GM21360 (cell line): Measurements from ENCODE around the gene LAMA2.

Experiments
- ATAC-seq: cut with Tn5 transposase; IDR thresholded peaks from one replicate; pipeline ENCODE4 v1.9.1; 2021; ENCODE audit warnings: mild to moderate bottlenecking, moderate library complexity; ENCODE audit not compliant: unreplicated experiment

Gene LAMA2

DNA sequence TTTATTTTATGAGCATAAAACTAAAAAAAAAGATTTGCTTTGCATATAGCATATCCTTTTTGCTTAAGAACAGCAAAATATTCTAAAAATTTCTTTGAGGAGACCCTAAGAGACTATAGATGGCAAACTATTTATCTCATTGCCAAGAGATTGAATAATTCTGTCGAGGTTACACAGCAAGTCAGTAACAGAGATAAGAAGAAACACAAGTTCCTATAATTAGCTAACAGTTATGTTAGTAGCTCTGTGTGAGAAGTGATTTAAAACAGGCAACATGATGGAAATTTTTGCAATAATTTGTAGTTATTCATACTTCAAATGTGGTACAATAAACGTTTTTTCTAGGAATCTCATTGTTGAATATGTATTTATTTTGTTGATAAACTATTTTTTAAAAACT lies 9.1 kb downstream of the LAMA2 start:
- ATAC-seq, result no peak

DNA sequence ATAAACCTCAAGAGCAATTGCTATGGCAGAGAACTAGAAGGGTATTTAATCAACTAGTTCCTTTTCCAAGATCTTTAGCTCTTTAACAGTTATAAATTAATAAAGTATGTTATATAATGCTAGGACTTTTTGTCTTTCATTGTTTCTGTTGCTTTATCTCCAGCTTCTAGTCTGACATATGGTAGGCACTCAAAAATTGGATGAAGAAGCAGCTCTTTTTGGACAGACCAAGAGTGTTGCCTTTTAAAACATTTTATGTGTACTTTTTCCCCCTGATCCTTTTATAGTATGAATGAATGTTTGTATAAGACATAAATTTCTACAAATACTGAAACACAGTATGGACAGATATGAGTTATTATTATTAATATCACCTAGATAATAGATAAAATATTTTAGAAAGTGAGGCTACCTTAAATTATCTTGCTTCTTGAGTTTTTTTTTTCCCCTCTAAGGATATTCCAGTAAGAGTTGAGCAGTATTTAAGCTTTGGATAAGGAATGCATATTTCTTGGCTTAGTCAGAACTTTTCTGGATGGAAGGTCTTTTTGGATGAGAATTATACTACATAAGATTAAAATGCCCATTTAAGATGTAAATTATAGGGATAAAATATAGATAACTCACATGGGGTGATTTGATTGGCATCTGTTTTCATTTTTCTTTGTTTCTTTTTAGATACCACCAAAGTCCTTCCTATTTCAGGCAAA lies 16.6 kb downstream of the LAMA2 start:
- no peak for ATAC-seq

DNA sequence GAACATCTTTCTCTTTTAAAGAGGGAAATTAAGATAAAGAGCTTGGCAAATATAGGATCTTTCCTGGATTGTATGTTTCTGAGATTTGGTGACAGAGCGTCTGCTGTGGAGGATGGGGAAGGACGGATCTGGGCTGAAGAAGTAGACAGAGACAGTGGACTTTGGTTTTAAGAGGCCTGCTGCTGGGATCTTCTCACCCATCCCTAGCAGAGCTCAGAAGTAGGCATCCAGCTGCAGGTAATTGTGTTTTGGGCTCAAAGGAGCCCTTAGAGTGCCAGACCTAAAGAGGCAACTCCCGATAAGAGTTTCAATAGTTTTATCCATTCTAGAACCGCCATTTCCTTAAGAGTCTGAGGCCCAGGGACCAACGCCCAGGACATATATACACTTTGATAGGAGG lies 20.8 kb downstream of the LAMA2 start:
- ATAC-seq, result no peak

DNA sequence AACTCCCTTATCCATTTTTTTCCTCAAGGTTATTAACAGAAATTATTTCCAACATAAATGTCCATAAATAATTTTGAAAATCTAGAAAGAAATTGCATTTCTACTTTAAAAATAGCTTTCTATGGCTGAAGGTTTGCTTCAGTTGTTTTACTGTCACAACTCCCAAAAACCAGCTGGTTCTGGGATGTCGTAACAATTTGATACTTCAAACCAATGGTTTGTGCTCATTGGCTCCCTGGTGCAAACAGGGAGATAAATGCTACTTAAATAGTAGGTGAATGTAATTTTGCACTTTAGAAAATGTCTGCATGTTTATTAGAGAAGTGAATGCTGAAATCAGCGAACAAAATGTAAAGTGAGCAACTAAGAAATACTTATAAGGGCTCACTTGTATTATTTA lies 31.1 kb downstream of the LAMA2 start:
- ATAC-seq, result no peak

DNA sequence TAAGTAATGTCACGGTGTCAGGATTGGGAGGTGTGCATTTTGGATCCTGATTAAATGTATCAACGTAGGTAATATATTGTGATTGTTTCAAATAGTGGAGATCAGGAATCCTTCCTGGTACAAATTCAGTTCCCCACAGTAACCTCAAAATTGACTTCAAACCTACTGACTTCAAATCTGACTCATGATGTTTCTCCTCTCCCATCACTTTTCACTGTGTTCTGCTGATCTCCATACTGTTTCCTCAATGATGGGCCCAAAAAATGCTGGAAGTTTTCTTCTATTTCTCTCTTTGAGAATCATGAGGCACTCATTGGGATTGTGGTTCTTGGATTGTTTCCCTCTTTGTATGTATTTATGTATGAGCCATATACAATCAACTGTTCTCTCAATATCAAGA lies 35.9 kb downstream of the LAMA2 start:
- ATAC-seq, result no peak

DNA sequence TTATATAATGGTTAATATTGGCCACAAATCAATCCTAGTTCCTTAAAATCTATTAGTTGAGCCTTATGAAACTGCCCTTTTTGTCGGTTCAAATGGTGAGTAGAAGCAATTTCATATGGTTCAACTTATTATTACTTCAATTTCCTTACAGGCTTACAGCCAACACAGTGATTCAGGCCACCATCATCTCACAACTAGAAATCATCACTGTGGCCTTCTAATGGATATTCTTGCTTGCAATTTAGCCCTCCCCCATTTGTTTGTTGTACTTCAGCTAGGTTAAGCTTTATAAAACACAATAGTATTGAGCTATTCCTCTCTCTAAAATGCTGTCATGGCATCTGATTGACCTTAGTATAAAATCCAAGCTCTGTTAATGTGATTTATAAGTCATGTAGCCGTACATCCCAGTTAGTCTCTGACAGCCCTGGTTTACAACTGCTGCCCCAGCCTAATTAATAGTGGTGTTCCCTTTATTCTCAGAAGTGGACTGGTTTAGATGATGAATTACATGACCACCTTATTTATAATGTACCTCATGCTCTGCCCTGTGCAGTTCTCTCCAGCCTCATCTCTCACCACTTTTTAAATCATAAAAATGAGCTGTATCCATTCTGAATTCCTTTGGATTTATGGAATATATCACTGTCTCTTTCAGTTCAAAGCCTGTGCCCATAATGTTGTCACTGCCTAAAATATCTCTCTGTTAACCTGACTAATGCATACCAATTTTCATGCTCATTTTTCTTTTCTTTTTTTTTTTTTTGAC lies 36.7 kb downstream of the LAMA2 start:
- ATAC-seq, result no peak

DNA sequence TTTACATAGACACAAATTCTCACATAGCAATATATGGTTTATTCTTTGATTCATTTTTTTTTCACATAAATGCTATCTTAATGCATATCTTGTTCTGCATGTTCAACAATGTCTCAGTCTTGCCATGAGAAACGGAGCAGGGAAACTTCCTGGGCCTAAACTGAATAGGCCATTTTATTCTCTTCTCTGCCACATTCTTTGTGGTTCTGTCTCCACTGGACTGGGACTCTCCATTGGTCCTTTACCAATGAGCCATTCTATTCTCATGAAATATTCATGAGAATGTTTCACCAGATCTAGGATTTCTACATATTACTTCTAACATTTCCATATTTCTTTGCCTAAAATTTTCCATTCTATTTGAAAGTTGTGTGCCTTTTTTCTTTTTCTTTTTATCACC lies 42.8 kb downstream of the LAMA2 start:
- ATAC-seq, result no peak

DNA sequence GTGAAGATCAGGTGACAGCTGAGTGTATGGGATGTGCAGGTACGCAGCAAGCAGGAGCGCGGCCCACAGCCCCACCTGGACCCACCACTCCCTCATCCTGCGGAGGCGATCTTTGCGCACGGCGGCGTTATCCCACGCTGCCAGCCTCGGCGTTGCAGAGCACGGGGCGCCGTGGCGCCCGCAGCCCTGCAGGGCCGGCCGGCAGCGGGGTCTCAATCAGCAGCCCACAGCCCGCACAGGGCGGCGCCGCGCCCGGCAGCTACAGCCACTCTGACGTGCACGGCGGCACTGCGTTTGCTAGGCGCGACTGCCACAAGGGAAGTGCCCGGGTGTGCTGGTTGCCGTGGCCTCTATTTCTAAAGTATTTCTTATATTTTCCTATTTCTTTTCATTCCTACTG lies 46.9 kb downstream of the LAMA2 start:
- ATAC-seq, result no peak

DNA sequence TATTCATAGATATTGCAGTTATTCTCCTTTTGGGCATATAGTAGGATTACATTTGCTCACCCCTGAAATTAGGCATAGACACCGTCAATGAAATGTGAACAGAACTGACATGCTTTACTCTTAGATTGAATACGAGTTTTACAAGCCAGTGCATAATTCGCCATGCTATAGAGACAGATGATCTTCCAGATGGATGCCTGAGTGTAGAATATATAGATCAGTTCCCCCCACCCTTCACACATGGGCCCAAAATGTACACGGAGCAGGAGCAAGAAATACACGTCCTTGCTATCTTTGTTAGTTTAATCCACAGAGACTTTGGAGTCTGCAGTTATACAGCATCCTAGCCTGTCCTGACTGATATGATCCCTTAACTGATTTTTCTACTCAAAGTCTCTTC lies 47.4 kb downstream of the LAMA2 start:
- no peak for ATAC-seq

DNA sequence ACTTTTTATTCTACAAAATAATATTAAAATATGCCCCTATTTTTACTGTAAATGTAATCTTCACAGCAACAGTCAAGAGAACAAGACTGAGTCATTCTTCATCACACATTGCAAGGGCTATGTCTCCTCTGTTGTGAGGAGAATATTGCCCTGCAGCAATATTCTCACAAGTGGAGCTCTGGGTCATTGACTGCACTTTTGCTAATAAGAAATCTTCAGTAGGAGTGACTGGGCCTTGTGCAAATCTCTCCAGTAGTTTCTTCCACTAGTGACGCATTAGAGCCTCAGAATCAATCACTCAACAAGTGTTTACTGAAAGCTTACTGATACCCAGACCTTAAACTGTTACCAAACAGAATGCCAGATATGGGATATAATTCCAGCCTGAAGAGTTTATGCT lies 49.1 kb downstream of the LAMA2 start:
- no peak for ATAC-seq

DNA sequence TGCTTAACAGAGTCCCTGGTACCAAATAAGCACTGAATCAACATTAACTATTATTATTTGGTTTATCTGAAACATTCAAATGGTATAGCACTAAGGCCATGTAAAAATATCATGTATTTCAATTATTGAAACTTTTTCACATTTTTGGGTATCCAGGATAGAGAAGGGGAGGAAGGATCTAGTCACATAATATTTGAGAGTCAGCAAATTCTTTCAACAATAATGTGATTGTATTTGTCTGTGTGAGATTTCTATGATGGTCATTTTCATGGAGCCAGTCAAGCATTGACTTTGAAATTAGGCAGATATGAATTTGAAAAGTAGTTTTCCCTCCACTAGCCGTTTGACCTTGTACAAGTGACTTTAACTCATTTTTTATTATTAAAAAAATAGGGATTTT lies 67.9 kb downstream of the LAMA2 start:
- no peak for ATAC-seq

DNA sequence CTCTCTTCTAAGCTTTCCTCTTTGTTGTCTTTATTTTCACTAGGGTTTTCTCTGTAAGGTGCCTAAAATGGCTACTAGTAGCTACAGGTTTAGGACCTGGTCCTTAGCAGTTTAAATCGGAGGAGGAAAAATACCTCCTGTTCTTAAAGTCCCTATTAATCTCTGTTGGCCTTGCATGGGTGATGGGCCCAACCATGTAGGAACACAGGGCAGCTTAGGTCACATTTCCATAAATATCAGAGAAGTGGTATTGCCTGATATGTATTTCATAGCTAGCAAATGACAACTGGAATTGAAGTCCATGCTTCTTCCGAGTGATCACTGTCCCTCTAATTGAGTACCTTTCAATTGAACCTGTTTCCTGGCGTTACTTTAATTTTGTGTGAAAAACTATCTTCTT lies 70.0 kb downstream of the LAMA2 start:
- ATAC-seq, result no peak

DNA sequence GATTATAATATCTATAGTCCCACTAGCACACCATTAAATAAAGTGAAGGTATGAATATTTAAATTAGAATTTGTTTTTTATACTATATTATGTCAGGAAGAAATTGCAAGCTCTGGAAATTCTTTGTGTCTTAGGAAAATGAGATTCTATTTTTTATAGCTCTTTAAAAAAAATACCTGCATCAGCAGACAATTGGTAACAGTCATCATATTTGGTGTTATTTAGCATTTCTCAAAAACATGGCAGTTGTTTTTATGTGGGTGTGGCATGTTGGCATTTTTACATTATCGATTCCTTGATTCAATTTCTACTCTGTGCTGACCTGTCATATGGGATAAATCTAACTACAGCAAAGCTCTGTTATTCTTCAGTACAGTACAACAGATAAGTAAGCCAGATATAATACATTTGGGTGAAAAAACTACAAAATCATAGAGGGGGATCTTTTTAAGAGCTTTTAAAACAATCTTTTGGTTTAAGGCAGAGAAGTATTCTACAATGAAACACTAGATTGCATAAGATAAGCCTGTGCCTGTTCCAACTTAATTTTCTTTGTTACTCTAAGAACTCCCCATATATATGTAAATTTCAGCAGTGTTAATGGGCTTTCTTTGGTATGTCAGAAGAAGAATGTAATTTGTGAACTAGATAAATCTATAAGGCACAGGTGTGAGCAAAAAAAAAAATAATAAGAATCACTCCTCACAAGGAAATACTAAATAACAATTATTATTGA lies 71.5 kb downstream of the LAMA2 start:
- ATAC-seq, result no peak

DNA sequence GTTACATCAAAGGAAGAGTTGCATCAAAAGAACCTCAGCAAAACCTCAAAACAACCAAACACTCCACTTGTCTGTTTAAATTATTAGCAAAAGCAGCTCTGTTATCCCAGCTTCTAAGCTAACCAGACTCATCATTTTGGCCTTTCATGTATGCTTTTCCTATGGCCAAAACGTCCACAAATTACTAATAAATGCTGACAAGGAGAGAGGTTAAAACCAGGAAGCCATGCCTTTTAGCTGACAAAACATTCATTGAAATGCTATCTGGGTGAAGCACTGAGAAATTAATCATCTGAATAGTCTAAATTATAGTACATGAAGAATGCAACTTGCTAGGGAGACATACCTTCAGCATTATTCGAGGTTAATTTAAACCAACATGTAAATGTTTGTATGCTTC lies 80.6 kb downstream of the LAMA2 start:
- no peak for ATAC-seq

DNA sequence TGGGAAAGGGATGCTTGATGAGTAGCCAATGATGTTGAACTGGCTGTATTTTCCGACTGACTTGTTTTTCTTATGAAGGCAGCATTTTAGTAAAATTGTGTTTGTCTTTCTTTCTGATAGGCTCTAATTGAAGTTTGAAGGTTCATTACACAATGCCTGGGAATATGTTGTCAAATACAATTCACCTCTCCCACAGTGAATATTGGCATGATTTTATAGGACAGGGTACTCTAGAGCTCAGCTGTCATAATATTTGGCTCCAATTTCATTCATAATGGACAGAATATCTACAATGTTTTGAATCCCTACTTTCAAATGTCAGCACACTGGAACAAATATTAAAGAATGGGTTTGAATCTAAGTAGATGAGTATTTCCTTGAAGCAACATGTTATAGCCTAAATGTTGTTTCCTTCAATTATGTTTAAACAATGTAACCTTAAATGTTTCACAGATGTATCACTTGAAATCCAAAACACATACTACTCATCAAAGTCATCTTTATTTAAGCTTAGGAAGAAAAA lies 81.4 kb downstream of the LAMA2 start:
- ATAC-seq, result no peak

DNA sequence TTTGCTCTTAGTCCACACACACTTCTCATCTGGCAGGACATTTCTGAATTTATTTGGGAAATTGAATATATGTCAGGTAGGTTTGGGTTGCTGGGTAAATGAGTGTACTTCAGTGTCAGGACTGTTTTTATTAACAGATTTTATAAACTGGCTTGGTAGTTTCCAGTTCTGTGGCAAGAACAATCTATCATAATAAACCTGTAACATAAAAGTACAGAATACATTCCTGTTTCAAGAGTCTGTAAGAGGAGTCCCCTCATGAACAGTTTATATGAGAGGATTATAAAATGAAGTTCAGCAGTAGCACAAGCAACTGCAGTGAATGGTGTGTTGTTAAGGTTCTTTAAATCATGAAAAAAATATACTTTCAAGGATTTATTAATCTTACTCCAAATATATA lies 81.8 kb downstream of the LAMA2 start:
- no peak for ATAC-seq

DNA sequence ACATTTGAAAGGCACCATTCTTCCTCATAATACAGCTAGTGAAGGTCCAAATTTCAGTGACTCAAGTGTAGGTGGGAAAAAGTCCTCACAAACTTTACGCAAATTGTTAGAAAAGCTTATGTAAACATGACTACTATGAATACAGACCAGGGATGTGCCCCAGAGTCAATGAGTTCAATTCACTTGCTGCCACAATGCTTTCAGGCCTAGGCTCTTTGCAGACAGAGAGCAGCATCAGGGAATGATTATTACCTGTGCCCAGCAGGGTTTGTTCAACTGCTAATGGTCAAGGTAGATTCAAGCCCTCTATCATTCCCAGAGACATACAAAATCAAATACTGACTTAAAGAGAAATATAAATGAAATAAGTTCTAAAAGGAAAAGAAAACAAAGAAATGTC lies 84.0 kb downstream of the LAMA2 start:
- no peak for ATAC-seq

DNA sequence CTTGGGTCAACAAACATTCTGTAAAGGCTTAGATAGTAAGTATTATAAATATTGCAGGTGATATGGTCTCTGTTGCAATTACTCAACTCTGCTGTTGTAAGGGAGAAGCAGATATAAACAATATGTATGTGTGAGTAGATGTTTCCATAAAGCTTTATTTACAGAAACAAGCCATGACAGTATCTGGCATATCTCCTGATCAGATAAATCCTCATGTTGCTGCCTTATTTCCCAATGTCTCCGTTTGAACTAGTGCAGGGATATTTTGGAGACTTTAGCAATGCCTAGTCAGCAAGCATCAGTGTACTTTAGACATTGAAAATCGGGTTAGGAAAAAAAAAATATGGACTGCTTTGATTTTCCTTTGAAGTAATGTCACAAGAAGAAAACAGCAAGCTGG lies 96.1 kb downstream of the LAMA2 start:
- ATAC-seq, result no peak

DNA sequence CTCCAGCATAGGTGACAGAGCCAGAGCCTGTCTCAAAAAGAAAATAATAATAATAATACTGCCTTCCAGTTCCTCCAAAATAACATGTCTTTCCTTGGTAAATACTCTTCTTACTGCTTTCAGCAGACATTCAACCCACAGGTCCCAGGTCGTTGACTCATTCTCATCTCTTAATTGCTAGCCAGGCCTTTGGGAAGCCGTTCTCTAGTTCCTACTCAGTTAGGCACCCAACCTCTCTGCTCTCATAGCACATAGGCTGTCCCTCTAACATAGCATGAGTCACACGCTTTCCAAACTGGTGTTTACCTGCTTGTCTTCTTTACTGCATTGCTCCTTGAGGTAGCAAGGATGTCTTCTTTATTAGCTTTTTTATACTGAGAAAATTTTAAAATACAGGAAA lies 98.8 kb downstream of the LAMA2 start:
- no peak for ATAC-seq

DNA sequence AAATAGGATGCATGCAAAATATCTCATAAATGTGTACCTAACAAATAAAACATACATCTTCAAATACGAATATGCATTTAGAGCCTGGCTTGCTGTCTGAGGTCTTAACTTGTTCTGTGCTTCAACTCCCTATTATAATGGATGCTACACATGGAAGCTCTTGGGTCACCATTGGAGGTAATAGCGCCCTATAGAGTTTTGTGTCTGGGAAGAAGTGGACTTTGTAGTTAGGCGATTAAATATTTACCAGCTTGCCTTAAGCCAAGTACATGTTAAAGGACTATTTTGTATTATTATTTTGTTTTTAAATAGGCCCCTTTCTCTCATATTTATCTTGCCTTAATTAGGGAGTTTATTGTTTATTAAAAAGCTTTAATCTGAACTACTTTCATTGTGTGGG lies 107.4 kb downstream of the LAMA2 start:
- no peak for ATAC-seq

DNA sequence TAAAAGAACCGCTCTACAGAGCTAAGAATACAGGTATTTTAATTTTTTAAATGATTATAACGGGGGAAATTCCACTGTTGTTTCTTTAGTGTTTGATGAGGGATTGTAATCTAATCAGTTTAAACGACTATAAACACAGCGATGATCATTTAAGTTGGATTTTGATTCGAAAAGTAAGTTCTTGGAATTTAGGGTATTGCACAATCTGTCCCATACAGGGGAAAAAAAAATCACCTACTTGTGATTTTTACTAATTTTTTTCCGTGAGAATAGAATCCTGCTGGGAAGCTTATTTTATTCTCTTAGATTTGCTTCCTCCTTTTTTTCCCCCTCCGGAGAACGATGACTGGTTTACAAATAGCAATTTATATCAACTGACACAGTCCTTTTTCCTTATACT lies 108.0 kb downstream of the LAMA2 start:
- no peak for ATAC-seq

DNA sequence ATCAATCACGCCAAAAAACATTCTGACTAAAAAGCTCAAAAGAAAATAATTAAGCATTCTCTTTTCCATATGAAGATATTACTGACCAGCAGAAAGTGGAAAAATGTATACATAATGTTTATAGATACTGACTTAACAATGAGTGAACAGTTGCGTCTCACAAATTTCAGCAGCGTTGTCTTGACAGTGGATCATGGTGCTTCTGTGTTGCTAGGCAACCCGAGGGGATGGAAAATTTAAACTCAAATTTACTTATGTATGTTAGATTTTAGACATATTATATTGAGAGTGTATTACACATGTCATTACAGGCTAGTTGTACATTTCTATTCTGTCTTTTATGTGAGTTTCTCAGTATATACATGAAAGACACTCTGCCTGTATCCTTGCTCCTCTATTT lies 110.2 kb downstream of the LAMA2 start:
- no peak for ATAC-seq
